HepG2 (cell line): ENCODE measurements around the gene VWA7. TPM values are rescaled to one million over a fixed set of nuclear protein-coding genes. Genes with fewer than 3 reads are reported as not detected.
A peak's percentile ranks its signal among the peaks of the same experiment; 100 is the strongest.

ENCODE experiments used
- BCL6 ChIP-seq: IDR thresholded peaks from 2 replicates; pipeline ENCODE4 v1.6.1; 2016; ENCODE audit warnings: missing genetic modification reagents, missing compliant biosample characterization
- FOSL1 ChIP-seq: sonication (generic); formaldehyde crosslinking; IDR thresholded peaks from 2 replicates; pipeline ENCODE4 v1.9.0; 2021; ENCODE audit warnings: missing genetic modification reagents, borderline replicate concordance
- MTA3 ChIP-seq: sonication (generic); formaldehyde crosslinking; IDR thresholded peaks from 2 replicates; pipeline ENCODE4 v1.4.0; 2020; ENCODE audit warnings: missing genetic modification reagents
- PCBP2 ChIP-seq: fragments of 200-400 bp; formaldehyde crosslinking; optimal IDR thresholded peaks from 2 replicates; pipeline ENCODE3; 2018; ENCODE audit warnings: low read length, low read depth; ENCODE audit not compliant: poor library complexity, severe bottlenecking
- PTBP1 ChIP-seq: fragments of 200-400 bp; formaldehyde crosslinking; IDR thresholded peaks from 2 replicates; pipeline ENCODE4 v1.6.1; 2018; ENCODE audit warnings: low read length, low read depth; ENCODE audit not compliant: poor library complexity, severe bottlenecking
- TAF15 ChIP-seq: fragments of 200-400 bp; formaldehyde crosslinking; IDR thresholded peaks from one replicate; pipeline ENCODE4 v1.6.1; 2018; ENCODE audit warnings: mild to moderate bottlenecking, low read depth, low read length; ENCODE audit not compliant: poor library complexity, severe bottlenecking
- ZBTB42 ChIP-seq: sonication (generic); formaldehyde crosslinking; IDR thresholded peaks from 2 replicates; pipeline ENCODE4 v1.5.0; 2020; ENCODE audit warnings: mild to moderate bottlenecking, missing genetic modification reagents
- ZMYM4 ChIP-seq: sonication (generic); formaldehyde crosslinking; IDR thresholded peaks from 2 replicates; pipeline ENCODE4 v1.8.1; 2023; ENCODE audit warnings: mild to moderate bottlenecking, missing genetic modification reagents
- ZNF335 ChIP-seq: sonication (generic); formaldehyde crosslinking; IDR thresholded peaks from 2 replicates; pipeline ENCODE4 v1.4.0; 2020; ENCODE audit warnings: missing genetic modification reagents
- ZNF441 ChIP-seq: sonication (generic); formaldehyde crosslinking; IDR thresholded peaks from 2 replicates; pipeline ENCODE4 v1.7.0; 2021; ENCODE audit warnings: missing genetic modification reagents, borderline replicate concordance
- ZNF510 ChIP-seq: sonication (generic); formaldehyde crosslinking; IDR thresholded peaks from 2 replicates; pipeline ENCODE4 v1.4.0; 2020; ENCODE audit warnings: low read depth, mild to moderate bottlenecking, missing genetic modification reagents
- ZNF766 ChIP-seq: sonication (generic); formaldehyde crosslinking; IDR thresholded peaks from 2 replicates; pipeline ENCODE4 v1.5.0; 2020; ENCODE audit warnings: missing genetic modification reagents, borderline replicate concordance
- polyA plus RNA-seq, 8 experiments: library from polyadenylated mRNA; depleted of rRNA in 3 of 8; stranded (reverse) in 7 of 8; unstranded in 1 of 8; fragments of >200 nt; fragmentation: Illumina TruSeq in 4 of 8; extraction: Trizol in 4 of 8; gene quantifications; 2 replicates each; pipeline versions ENCODE4 v1.2.1 to v1.2.3, GENCODE V29; 2011 to 2016; ENCODE audit warnings: low read depth in 4 of 8, missing spikeins in 1 of 8, mixed read lengths in 1 of 8; ENCODE audit not compliant: insufficient read depth in 1 of 8
- total RNA-seq, 5 experiments: library from RNA; depleted of rRNA; stranded (reverse); fragments of >200 nt; fragmentation: Illumina TruSeq; extraction: Trizol; gene quantifications; 2 replicates each; pipeline ENCODE4 v1.2.3, GENCODE V29; 2016; ENCODE audit warnings: low read depth in 1 of 5
- TF ChIP-seq, protein P1 (sequence below): sonication (generic); formaldehyde crosslinking; IDR thresholded peaks from 2 replicates; pipeline ENCODE4 v1.8.0; 2022; ENCODE audit warnings: mild to moderate bottlenecking, missing genetic modification reagents; ENCODE audit not compliant: insufficient replicate concordance
- TF ChIP-seq, protein P2 (sequence below): sonication (generic); formaldehyde crosslinking; IDR thresholded peaks from 2 replicates; pipeline ENCODE4 v1.5.1; 2020; ENCODE audit warnings: missing genetic modification reagents, mild to moderate bottlenecking, borderline replicate concordance
- TF ChIP-seq, protein P3 (sequence below): sonication (generic); formaldehyde crosslinking; IDR thresholded peaks from 2 replicates; pipeline ENCODE4 v1.4.0; 2020; ENCODE audit warnings: mild to moderate bottlenecking, missing genetic modification reagents
- TF ChIP-seq, protein P4 (sequence below): sonication (generic); formaldehyde crosslinking; IDR thresholded peaks from 2 replicates; pipeline ENCODE4 v1.4.0; 2020; ENCODE audit warnings: missing genetic modification reagents, borderline replicate concordance

VWA7 gene
- total and polyA plus RNA-seq, 2 of the 13 experiments (the other 11 are each of a cell fraction or from before 2014, with no cell fraction given): 0.86 to 3.3 TPM

DNA sequence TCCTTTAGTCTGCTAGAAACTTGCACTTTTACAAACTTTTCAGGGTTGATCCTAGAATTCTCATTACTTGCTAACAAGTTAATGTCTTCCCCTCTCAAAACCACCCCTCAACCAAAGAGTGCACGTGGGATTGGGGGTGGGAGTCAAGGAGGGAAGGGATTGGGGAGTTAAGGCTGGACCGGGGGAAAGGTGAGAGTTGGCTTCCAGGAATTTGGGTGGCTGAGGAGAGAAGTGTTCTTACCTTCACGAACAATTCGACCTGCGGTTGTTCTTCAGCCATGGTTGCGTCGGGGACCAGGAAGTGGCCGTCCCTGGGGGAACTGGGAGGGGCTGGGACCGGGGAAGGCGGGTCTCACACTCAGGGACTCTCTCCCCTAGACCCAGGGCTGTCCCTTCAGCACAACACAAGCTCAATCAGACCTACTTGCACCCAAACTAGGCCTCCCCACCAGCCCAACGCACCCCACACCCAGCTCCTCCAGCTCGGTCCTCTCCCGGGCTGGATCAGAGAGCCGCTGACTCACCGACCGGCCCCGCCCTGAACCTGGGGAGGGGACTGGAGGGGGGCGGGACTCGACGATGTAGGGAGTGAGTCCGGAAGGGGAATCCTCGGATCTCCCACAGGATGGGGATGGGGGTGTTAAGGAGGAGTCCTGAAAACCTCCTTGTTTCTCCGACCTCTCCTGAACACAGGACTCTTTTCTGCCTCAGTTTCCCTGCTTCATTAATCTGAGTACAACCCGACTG lies 40.9 kb downstream of the VWA7 start, which contains the start of gene CLIC1 (continued):
- TF ChIP-seq, protein P1, sequence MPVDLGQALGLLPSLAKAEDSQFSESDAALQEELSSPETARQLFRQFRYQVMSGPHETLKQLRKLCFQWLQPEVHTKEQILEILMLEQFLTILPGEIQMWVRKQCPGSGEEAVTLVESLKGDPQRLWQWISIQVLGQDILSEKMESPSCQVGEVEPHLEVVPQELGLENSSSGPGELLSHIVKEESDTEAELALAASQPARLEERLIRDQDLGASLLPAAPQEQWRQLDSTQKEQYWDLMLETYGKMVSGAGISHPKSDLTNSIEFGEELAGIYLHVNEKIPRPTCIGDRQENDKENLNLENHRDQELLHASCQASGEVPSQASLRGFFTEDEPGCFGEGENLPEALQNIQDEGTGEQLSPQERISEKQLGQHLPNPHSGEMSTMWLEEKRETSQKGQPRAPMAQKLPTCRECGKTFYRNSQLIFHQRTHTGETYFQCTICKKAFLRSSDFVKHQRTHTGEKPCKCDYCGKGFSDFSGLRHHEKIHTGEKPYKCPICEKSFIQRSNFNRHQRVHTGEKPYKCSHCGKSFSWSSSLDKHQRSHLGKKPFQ (CRISPR knock-in tag): peak; percentile 91
- TF ChIP-seq BCL6 (CRISPR knock-in tag) (peak; percentile 69), ZNF441 (CRISPR knock-in tag) (peak; percentile 69; the same call in 1 of the 2 replicates), PCBP2 (peak; percentile 79), PTBP1 (peak; percentile 80), ZNF335 (CRISPR knock-in tag) (peak; percentile 89), ZNF510 (CRISPR knock-in tag) (no peak), TAF15 (peak; percentile 68), ZMYM4 (peak; percentile 71), FOSL1 (CRISPR knock-in tag) (peak; percentile 84; the same call in 1 of the 2 replicates), MTA3 (CRISPR knock-in tag) (no peak), ZNF766 (CRISPR knock-in tag) (no peak; the same call in 1 of the 2 replicates), ZBTB42 (CRISPR knock-in tag) (0 out of 2 replicates have a peak, but pooled peaks have one; percentile 86)
- TF ChIP-seq, protein P2, sequence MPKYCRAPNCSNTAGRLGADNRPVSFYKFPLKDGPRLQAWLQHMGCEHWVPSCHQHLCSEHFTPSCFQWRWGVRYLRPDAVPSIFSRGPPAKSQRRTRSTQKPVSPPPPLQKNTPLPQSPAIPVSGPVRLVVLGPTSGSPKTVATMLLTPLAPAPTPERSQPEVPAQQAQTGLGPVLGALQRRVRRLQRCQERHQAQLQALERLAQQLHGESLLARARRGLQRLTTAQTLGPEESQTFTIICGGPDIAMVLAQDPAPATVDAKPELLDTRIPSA (CRISPR knock-in tag): no peak
- TF ChIP-seq, protein P3, sequence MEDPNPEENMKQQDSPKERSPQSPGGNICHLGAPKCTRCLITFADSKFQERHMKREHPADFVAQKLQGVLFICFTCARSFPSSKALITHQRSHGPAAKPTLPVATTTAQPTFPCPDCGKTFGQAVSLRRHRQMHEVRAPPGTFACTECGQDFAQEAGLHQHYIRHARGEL (CRISPR knock-in tag): 0 out of 2 replicates have a peak, but pooled peaks have one; percentile 32
- TF ChIP-seq, protein P4, sequence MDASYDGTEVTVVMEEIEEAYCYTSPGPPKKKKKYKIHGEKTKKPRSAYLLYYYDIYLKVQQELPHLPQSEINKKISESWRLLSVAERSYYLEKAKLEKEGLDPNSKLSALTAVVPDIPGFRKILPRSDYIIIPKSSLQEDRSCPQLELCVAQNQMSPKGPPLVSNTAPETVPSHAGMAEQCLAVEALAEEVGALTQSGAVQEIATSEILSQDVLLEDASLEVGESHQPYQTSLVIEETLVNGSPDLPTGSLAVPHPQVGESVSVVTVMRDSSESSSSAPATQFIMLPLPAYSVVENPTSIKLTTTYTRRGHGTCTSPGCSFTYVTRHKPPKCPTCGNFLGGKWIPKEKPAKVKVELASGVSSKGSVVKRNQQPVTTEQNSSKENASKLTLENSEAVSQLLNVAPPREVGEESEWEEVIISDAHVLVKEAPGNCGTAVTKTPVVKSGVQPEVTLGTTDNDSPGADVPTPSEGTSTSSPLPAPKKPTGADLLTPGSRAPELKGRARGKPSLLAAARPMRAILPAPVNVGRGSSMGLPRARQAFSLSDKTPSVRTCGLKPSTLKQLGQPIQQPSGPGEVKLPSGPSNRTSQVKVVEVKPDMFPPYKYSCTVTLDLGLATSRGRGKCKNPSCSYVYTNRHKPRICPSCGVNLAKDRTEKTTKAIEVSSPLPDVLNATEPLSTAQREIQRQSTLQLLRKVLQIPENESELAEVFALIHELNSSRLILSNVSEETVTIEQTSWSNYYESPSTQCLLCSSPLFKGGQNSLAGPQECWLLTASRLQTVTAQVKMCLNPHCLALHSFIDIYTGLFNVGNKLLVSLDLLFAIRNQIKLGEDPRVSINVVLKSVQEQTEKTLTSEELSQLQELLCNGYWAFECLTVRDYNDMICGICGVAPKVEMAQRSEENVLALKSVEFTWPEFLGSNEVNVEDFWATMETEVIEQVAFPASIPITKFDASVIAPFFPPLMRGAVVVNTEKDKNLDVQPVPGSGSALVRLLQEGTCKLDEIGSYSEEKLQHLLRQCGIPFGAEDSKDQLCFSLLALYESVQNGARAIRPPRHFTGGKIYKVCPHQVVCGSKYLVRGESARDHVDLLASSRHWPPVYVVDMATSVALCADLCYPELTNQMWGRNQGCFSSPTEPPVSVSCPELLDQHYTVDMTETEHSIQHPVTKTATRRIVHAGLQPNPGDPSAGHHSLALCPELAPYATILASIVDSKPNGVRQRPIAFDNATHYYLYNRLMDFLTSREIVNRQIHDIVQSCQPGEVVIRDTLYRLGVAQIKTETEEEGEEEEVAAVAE (CRISPR knock-in tag): peak; percentile 83; the same call in 1 of the 2 replicates
